K562 (cell line): ENCODE results near the gene RFX7. TPM values are rescaled to one million over a fixed set of nuclear protein-coding genes. Genes with fewer than 3 reads are reported as not detected.

ENCODE experiments used
- CBX1 ChIP-seq: sonication (generic); IDR thresholded peaks from 2 replicates; pipeline ENCODE4 v1.6.1; 2016; ENCODE audit warnings: antibody characterized with exemption, low read depth, mild to moderate bottlenecking
- CC2D1A ChIP-seq: fragments of 450-650 bp; IDR thresholded peaks from 2 replicates; pipeline ENCODE4 v1.6.1; 2017; ENCODE audit warnings: mild to moderate bottlenecking
- DDX20 ChIP-seq: fragments of 450-650 bp; IDR thresholded peaks from 2 replicates; pipeline ENCODE4 v1.6.1; 2016; ENCODE audit warnings: missing genetic modification characterization, low read depth, mild to moderate bottlenecking, missing compliant biosample characterization, moderate library complexity
- GMEB1 ChIP-seq: fragments of 250-450 bp; sonication (Bioruptor Pico); IDR thresholded peaks from 2 replicates; pipeline ENCODE4 v1.4.0; 2020; ENCODE audit warnings: mild to moderate bottlenecking
- KHSRP ChIP-seq: fragments of 450-650 bp; IDR thresholded peaks from 2 replicates; pipeline ENCODE4 v1.6.1; 2017
- LEF1 ChIP-seq: fragments of 450-650 bp; IDR thresholded peaks from 2 replicates; pipeline ENCODE4 v1.6.1; 2016; ENCODE audit warnings: mild to moderate bottlenecking
- MBD2 ChIP-seq: sonication (generic); IDR thresholded peaks from 2 replicates; pipeline ENCODE4 v1.6.1; 2016; ENCODE audit warnings: low read depth, borderline replicate concordance
- NONO ChIP-seq, 2 experiments: fragments of 200-400 bp in 1 of 2; fragments of 450-650 bp in 1 of 2; formaldehyde crosslinking in 1 of 2; IDR thresholded peaks; 2 replicates each; pipeline ENCODE4 v1.6.1; 2017; ENCODE audit warnings: low read depth in 2 of 2, mild to moderate bottlenecking in 2 of 2, moderate library complexity in 2 of 2, low read length in 1 of 2
- RBFOX2 ChIP-seq: fragments of 200-400 bp; formaldehyde crosslinking; IDR thresholded peaks from 2 replicates; pipeline ENCODE4 v1.6.1; 2017; ENCODE audit warnings: low read depth, mild to moderate bottlenecking, low read length, moderate library complexity
- RBM15 ChIP-seq: fragments of 200-400 bp; formaldehyde crosslinking; IDR thresholded peaks from 2 replicates; pipeline ENCODE4 v1.6.1; 2018; ENCODE audit warnings: mild to moderate bottlenecking, low read length, moderate library complexity; ENCODE audit not compliant: insufficient read depth
- SP2 ChIP-seq: IDR thresholded peaks from 2 replicates; pipeline ENCODE4 v1.6.1; 2011; ENCODE audit warnings: mild to moderate bottlenecking, low read depth, low read length, moderate library complexity; ENCODE audit not compliant: poor library complexity, severe bottlenecking; ENCODE audit errors: extremely low read depth
- SUPT5H ChIP-seq: fragments of 450-650 bp; IDR thresholded peaks from 2 replicates; pipeline ENCODE4 v1.6.1; 2016
- TAF15 ChIP-seq: fragments of 200-400 bp; formaldehyde crosslinking; IDR thresholded peaks from 2 replicates; pipeline ENCODE4 v1.6.1; 2017; ENCODE audit warnings: mild to moderate bottlenecking, low read depth, low read length, moderate library complexity
- TGIF2 ChIP-seq: sonication (generic); formaldehyde crosslinking; IDR thresholded peaks from 2 replicates; pipeline ENCODE4 v1.8.1; 2022; ENCODE audit warnings: mild to moderate bottlenecking, missing genetic modification reagents, moderate library complexity
- ZC3H8 ChIP-seq: fragments of 450-650 bp; IDR thresholded peaks from 2 replicates; pipeline ENCODE4 v1.6.1; 2017
- ZNF3 ChIP-seq: fragments of 250-450 bp; sonication (Bioruptor Pico); IDR thresholded peaks from 2 replicates; pipeline ENCODE4 v1.5.0; 2021; ENCODE audit warnings: mild to moderate bottlenecking, moderate library complexity
- ZNF644 ChIP-seq: fragments of 200-800 bp; sonication (Bioruptor generic); IDR thresholded peaks from 2 replicates; pipeline ENCODE4 v1.6.1; 2016; ENCODE audit warnings: low read depth, missing genetic modification characterization, missing compliant biosample characterization
- polyA plus RNA-seq, 8 experiments: library from polyadenylated mRNA; depleted of rRNA in 4 of 8; stranded (reverse) in 5 of 8; unstranded in 3 of 8; fragments of >200 nt; fragmentation: Nextera tagmentation in 2 of 8; fragmentation: Illumina TruSeq in 1 of 8; extraction: Ambion mirVana in 2 of 8; extraction: Trizol in 1 of 8; gene quantifications; 2 replicates each; pipeline versions ENCODE4 v1.2.1 to v1.2.3, GENCODE V29; 2011 to 2014; ENCODE audit warnings: inconsistent platforms in 1 of 8, missing spikeins in 1 of 8
- total RNA-seq, 7 experiments: library from RNA; depleted of rRNA in 6 of 7; stranded (reverse); fragments of >200 nt in 6 of 7; fragmentation: Illumina TruSeq in 2 of 7; extraction: Trizol in 2 of 7; gene quantifications; 2 replicates each; pipeline versions ENCODE4 v1.2.1 to v1.2.3, GENCODE V29; 2011 to 2021; ENCODE audit warnings: low replicate concordance in 1 of 7
- TF ChIP-seq, protein P1 (sequence below): IDR thresholded peaks from 2 replicates; pipeline ENCODE4 v1.6.1; 2011; ENCODE audit not compliant: insufficient read length; ENCODE audit errors: extremely low read depth
- TF ChIP-seq, protein P2 (sequence below): fragments of 450-650 bp; formaldehyde crosslinking; IDR thresholded peaks from 2 replicates; pipeline ENCODE4 v1.4.0; 2020; ENCODE audit warnings: mild to moderate bottlenecking, moderate library complexity
- TF ChIP-seq, protein P3 (sequence below), 2 experiments: fragments of 450-650 bp in 1 of 2; sonication (generic) in 1 of 2; formaldehyde crosslinking in 1 of 2; IDR thresholded peaks in 1 of 2; conservative IDR thresholded peaks in 1 of 2; 2 replicates each; pipeline versions ENCODE4 v1.6.1 to v1.8.1; 2016 to 2023; ENCODE audit warnings: mild to moderate bottlenecking in 2 of 2, moderate library complexity in 2 of 2, inconsistent platforms in 1 of 2, missing genetic modification reagents in 1 of 2
- TF ChIP-seq, protein P4 (sequence below): fragments of 250-450 bp; sonication (Bioruptor Pico); IDR thresholded peaks from 2 replicates; pipeline ENCODE4 v1.4.0; 2020; ENCODE audit warnings: mild to moderate bottlenecking, moderate library complexity

Gene RFX7
- total and polyA plus RNA-seq, 9 of the 15 experiments (the other 6 are each of a cell fraction or from before 2014, with no cell fraction given), result 2.4 to 17.9 (median 6.3) TPM

DNA sequence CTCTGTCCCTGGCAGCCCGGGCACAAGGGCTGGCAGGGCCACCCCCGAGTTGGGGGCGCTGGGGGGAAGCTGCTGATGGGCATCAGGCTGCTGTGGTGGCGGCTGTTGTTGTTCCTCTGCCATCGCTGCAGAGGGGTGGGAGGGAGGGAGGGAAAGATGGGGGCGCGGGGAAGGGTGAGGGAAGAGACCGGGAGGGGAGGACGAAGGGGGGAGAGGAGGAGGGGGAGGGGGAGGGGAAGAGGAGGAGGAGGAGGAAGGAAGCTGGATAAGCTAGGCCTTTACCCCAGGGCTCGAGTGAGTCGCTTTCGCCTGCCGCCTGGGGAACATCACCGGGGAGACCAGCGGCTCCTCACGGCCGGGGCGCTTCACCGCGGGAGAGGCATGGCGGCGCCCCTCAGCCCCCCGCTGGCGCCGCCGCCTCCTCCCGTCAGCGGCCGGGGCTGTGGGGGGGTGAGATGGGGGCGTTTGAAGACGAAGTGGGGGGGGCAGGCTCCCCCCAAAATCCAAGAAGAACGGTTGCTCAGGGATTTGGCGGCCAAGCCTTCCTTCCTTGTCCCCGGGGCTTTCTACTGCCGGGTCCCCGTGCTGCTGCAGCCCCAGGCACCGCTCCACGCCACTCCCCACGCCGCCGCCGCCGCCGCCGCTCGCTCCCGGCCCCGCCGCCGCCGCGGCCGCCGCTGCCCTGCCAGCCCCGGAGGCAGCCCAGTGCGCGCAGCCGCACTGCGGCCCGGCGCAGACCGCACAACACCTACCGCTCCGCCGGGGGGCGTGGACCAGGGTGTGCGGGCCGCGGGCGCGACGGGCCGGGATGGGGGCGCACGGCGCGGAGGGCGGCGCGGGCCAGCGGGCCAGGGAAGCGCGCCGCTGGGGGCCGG, at the start of gene RFX7 (continued):
- TF ChIP-seq, protein P1, sequence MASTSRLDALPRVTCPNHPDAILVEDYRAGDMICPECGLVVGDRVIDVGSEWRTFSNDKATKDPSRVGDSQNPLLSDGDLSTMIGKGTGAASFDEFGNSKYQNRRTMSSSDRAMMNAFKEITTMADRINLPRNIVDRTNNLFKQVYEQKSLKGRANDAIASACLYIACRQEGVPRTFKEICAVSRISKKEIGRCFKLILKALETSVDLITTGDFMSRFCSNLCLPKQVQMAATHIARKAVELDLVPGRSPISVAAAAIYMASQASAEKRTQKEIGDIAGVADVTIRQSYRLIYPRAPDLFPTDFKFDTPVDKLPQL, result no peak
- no peak for TF ChIP-seq SP2
- TF ChIP-seq, protein P2, sequence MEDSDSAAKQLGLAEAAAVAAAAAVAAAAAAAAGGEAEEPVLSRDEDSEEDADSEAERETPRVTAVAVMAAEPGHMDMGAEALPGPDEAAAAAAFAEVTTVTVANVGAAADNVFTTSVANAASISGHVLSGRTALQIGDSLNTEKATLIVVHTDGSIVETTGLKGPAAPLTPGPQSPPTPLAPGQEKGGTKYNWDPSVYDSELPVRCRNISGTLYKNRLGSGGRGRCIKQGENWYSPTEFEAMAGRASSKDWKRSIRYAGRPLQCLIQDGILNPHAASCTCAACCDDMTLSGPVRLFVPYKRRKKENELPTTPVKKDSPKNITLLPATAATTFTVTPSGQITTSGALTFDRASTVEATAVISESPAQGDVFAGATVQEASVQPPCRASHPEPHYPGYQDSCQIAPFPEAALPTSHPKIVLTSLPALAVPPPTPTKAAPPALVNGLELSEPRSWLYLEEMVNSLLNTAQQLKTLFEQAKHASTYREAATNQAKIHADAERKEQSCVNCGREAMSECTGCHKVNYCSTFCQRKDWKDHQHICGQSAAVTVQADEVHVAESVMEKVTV (CRISPR knock-in tag), result no peak
- TF ChIP-seq, protein P3, sequence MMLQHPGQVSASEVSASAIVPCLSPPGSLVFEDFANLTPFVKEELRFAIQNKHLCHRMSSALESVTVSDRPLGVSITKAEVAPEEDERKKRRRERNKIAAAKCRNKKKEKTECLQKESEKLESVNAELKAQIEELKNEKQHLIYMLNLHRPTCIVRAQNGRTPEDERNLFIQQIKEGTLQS (IDR thresholded peaks at IDR 0.05), result no peak
- TF ChIP-seq, protein P3 (CRISPR knock-in tag; conservative IDR thresholded peaks at IDR 0.05), result no peak
- TF ChIP-seq GMEB1 (CRISPR knock-in tag), result peak; percentile 61
- TF ChIP-seq LEF1, result no peak
- no peak for TF ChIP-seq TAF15
- TF ChIP-seq RBFOX2, result peak; percentile 67
- no peak for TF ChIP-seq ZC3H8
- no peak for TF ChIP-seq TGIF2
- TF ChIP-seq NONO (IDR thresholded peaks at IDR 0.05; ENCODE audit: low read depth in 2 of 2, low read length in 1 of 2), result peak in 1 of 2 experiments; percentile 84; a peak in 2 of 4 replicates
- TF ChIP-seq ZNF3, result no peak
- TF ChIP-seq RBM15, result no peak
- TF ChIP-seq ZNF644 (tag), result peak; percentile 21; the same call in 1 of the 2 replicates
- TF ChIP-seq CC2D1A, result no peak
- peak; percentile 14; the same call in 1 of the 2 replicates for TF ChIP-seq MBD2
- TF ChIP-seq CBX1, result 0 out of 2 replicates have a peak, but pooled peaks have one; percentile 34
- TF ChIP-seq, protein P4, sequence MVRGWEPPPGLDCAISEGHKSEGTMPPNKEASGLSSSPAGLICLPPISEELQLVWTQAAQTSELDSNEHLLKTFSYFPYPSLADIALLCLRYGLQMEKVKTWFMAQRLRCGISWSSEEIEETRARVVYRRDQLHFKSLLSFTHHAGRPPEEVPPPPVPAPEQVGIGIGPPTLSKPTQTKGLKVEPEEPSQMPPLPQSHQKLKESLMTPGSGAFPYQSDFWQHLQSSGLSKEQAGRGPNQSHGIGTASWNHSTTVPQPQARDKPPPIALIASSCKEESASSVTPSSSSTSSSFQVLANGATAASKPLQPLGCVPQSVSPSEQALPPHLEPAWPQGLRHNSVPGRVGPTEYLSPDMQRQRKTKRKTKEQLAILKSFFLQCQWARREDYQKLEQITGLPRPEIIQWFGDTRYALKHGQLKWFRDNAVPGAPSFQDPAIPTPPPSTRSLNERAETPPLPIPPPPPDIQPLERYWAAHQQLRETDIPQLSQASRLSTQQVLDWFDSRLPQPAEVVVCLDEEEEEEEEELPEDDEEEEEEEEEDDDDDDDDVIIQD, result no peak
- no peak; the same call in 1 of the 2 replicates for TF ChIP-seq SUPT5H
- TF ChIP-seq DDX20 (tag), result no peak
- TF ChIP-seq KHSRP, result no peak
